Activated CD8-positive, alpha-beta T cell treated with anti-CD3 and anti-CD28 coated beads for 36 hours (primary cell): Measurements from ENCODE around the gene TEN1. TPM values are rescaled to one million over a fixed set of nuclear protein-coding genes. Genes with fewer than 3 reads are reported as not detected.

Experiments used
- ATAC-seq: fragments of 200-7000 bp; cut with Tn5 transposase; one replicate; pipeline ENCODE4 v1.10.0; 2021; ENCODE audit warnings: mild to moderate bottlenecking, moderate library complexity
- CTCF ChIA-PET: fragments of 350-600 bp; sonication (Branson Sonifier 250); formaldehyde crosslinking; loops from one replicate; lab custom pipeline; 2021; ENCODE audit warnings: antibody characterized with exemption; lab: Charles Lee
- POLR2A ChIA-PET: fragments of 350-600 bp; sonication (Branson Sonifier 250); formaldehyde crosslinking; loops from one replicate; lab custom pipeline; 2021; ENCODE audit warnings: antibody characterized with exemption; lab: Charles Lee
- DNase-seq: peaks from one replicate; pipeline ENCODE4 v3.0.0-alpha.2; 2020
- H3K27ac Mint-ChIP-seq: one replicate; pipeline ENCODE4 v1.8.0; 2021; ENCODE audit warnings: mild to moderate bottlenecking, mixed read lengths
- H3K27me3 Mint-ChIP-seq: one replicate; pipeline ENCODE4 v1.8.0; 2021; ENCODE audit warnings: mixed read lengths
- H3K36me3 Mint-ChIP-seq: one replicate; pipeline ENCODE4 v1.8.0; 2021; ENCODE audit warnings: low read depth, mixed read lengths
- H3K4me1 Mint-ChIP-seq: one replicate; pipeline ENCODE4 v1.8.0; 2021; ENCODE audit warnings: low read depth, mixed read lengths
- H3K4me3 Mint-ChIP-seq: one replicate; pipeline ENCODE4 v1.8.0; 2021; ENCODE audit warnings: mild to moderate bottlenecking, moderate library complexity, mixed read lengths
- H3K9me3 Mint-ChIP-seq: one replicate; pipeline ENCODE4 v1.8.0; 2021; ENCODE audit warnings: mixed read lengths
- CTCF ChIP-seq: fragments of 200-600 bp; IDR thresholded peaks from one replicate; pipeline ENCODE4 v1.8.0; 2022; ENCODE audit warnings: antibody characterized with exemption, mild to moderate bottlenecking
- intact Hi-C: fragments of 100-400 bp; cut with micrococcal nuclease; formaldehyde crosslinking; loops from one replicate; pipeline ENCODE4 v1.10.0; 2022
- total RNA-seq, 2 experiments: library from RNA; stranded (reverse); gene quantifications; one replicate each; pipeline ENCODE4 v1.2.3, GENCODE V29; 2021

The TEN1 gene
- total RNA-seq, 2 experiments from 2014 or later, result 11.7 to 13.2 TPM

GRCh38 chr17:75994802-75995370 is 15.8 kb downstream of the TEN1 start:
- Mint-ChIP-seq H3K36me3 (peaks cover 3% of the 10 kb centered on the region), H3K27me3 (no peaks in the 10 kb centered on the region), H3K9me3 (no peaks in the 10 kb centered on the region), H3K4me1 (peaks cover 14% of the 10 kb centered on the region), H3K27ac (no peak overlapping the region), H3K4me3 (no peak overlapping the region)
- ATAC-seq (no peak), DNase-seq (no peak)
- TF ChIP-seq CTCF, result no peak
- POLR2A ChIA-PET, result no interaction called here
- CTCF ChIA-PET, result interaction anchor here (2.1 to 15.1 kb wide), 4 partner anchors 10 to 88 kb away, joined by 6 to 165 read pairs (median 20); partner anchors contain the start of gene MRPL38
- intact Hi-C loops, result no loop called here

DNA sequence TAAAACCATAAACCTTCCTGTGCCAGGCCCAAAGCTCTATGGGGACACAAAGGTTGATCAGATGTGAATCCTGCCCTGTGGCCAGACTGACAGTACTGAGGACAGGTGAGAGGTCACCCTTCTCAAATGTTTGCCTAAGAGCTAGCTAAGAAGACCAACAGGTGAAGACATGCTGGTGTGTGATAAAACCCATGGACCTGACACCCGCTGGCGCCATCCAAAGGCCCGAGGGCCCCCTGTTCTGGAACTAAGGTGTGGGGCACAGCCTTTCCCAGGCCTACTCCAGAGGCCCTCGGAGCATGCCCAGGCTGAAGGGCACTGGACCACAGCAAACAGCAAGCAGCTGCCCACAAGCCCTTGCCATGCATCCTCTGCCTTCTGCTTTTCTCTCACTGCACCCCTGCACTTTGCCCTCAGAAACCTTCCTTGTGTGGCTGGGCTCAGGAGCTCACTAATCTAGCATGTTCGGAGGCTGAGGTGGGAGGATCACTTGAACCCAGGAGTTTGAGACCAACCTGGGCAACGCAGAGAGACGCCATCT is 16.4 kb downstream of the TEN1 start:
- Mint-ChIP-seq H3K27me3 (no peaks in the 10 kb centered on the region), H3K36me3 (peaks cover 3% of the 10 kb centered on the region), H3K27ac (no peak overlapping the region), H3K4me3 (no peak overlapping the region), H3K4me1 (peaks cover 14% of the 10 kb centered on the region), H3K9me3 (no peaks in the 10 kb centered on the region)
- ChIA-PET POLR2A (no interaction called here), CTCF (interaction anchor here (2.1 to 15.1 kb wide), 4 partner anchors 10 to 88 kb away, joined by 6 to 165 read pairs (median 20); partner anchors contain the start of gene MRPL38)
- TF ChIP-seq CTCF, result no peak
- no peak for DNase-seq
- ATAC-seq, result no peak
- intact Hi-C loops, result no loop called here

DNA sequence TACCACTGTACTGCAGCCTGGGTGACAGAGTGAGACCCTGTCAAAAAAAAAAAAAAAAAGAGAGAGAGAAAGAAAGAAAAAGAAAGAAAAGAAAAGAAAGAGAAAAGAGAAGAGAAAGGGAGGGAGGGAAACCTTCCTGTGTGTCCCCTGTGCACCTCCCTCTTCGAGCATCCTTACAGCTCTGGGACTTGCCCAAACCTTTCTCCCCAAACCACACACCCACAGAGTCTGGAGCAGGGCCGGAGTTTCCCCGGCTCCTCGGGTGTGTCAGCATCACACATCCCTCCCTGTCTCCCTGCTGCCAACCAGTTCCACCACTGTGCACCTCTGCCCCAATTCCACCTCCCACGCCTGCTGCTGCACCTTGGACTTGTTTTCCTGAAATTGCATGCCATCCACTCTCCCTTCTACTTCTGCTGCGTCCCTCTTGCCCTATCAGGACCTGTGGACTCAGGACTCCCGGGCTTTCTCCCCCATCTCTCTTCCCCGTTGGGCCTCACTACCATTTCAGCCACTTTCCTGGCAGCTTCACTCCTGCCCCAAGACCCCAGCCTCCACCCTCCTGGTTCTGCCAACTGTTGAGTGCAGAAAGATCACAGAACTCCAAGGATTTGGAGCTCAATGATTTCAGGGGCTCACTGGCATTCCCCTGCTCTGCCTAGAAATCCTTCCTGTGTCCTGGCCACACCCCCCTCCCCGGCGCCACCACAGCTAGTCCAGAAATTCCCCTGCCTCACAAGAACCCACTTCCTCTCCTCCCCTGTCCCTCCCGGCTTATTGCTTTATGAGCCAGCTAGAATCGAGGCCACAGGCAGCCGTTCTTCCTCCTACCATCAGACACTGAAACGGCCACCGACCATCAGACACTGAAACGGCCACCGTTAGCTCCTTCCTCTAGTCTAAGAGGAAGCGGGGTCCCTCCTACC is 17.9 kb downstream of the TEN1 start:
- intact Hi-C loops, result no loop called here
- Mint-ChIP-seq H3K4me3 (no peak overlapping the region), H3K36me3 (no peaks in the 10 kb centered on the region), H3K27ac (peak overlapping the region; percentile 77), H3K27me3 (no peaks in the 10 kb centered on the region), H3K9me3 (no peaks in the 10 kb centered on the region), H3K4me1 (peaks cover 14% of the 10 kb centered on the region)
- peak; percentile 62 for ATAC-seq
- CTCF ChIA-PET, result interaction anchor here (0.7 to 15.1 kb wide), 8 partner anchors 8 to 302 kb away, joined by 3 to 165 read pairs (median 6); partner anchors contain the start of gene MRPL38
- POLR2A ChIA-PET, result interaction anchor here (0.6 kb wide), 1 partner anchor 96 kb away, joined by 3 read pairs; no protein-coding TSS in a partner anchor
- DNase-seq, result peak; percentile 57
- TF ChIP-seq CTCF, result no peak

DNA sequence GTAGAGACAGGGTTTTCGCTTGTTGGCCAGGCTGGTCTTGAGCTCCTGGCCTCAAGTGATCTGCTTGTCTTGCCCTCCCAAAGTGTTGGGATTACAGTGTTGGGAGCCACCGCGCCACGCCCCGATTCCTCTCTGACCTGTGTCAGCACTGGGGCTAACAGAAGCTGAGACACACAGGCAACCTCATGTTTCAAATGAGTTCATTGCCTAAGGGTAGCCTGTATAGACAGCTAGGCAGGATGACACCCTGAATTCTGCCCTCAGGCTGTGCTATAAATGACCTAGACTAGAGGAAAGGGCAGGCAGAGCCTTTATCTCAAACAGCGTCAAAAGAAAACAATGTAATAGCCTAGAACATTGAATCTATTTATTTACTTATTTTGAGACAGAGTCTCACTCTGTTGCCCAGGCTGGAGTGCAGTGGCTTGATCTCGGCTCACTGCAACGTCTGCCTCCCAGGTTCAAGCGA is 19.3 kb downstream of the TEN1 start:
- peaks cover 14% of the 10 kb centered on the region for H3K4me1 Mint-ChIP-seq
- no peaks in the 10 kb centered on the region for H3K9me3 Mint-ChIP-seq
- intact Hi-C loops, result no loop called here
- POLR2A ChIA-PET, result no interaction called here
- no peak overlapping the region for H3K4me3 Mint-ChIP-seq
- H3K27me3 Mint-ChIP-seq, result no peaks in the 10 kb centered on the region
- DNase-seq (no peak), ATAC-seq (no peak)
- CTCF ChIA-PET, result interaction anchor here (1.0 to 15.1 kb wide), 5 partner anchors 7 to 282 kb away, joined by 6 to 165 read pairs (median 19); partner anchors contain the start of gene MRPL38
- no peak overlapping the region for H3K27ac Mint-ChIP-seq
- no peaks in the 10 kb centered on the region for H3K36me3 Mint-ChIP-seq
- no peak for TF ChIP-seq CTCF
